Measurements from ENCODE around the gene CLDND1. TPM values are rescaled to one million over a fixed set of nuclear protein-coding genes. Genes with fewer than 3 reads are reported as not detected.

The CLDND1 gene
- total RNA-seq, 2 donors from 2014 or later: 284 to 361 TPM

DNA sequence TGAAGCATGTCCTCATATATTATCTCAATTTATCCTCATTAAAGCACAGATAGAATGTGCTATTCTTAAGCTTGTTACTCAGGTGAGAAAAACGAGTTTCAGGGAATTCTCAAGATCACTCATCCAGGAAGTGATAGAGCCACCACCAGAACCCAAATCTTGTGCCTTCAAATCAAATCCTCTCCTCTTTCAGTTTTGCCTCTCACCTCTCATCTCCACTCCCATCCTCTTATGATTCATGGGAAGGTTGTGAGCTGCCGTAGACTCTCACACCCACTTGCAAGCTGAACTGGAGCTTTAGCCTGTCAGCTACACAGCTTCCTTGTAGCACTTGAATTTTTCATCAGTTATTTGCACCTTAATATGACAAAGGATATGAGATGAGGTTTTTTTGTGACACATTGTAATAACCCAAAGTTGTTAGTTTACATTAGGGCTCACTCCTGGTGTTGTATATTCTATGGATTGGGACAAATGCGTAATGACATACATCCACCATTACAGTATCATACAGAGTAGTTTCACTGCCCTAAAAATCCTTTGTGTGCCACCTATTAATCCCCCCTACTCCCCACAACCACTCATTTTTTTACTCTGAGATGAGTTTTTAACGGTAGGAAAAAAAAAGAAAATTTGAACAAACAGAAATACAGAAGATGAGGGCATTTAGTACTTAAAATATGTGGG, 34.8 kb upstream of the CLDND1 start:
- H3K27ac Mint-ChIP-seq: peak overlapping the region; percentile 100
- peak; percentile 69 to 70 for ATAC-seq (replicated peaks in 1 of 2)
- H3K4me3 Mint-ChIP-seq: peak overlapping the region; percentile 83 to 92
- H3K36me3 Mint-ChIP-seq (ENCODE audit: insufficient read depth in 2 of 2): peaks cover 5 to 21% of the 10 kb centered on the region in 2 donors
- DNase-seq: peak; percentile 63 to 76
- H3K4me1 Mint-ChIP-seq (ENCODE audit: low read depth): peaks cover 92% of the 10 kb centered on the region
- H3K27me3 Mint-ChIP-seq (ENCODE audit: low read depth): no peaks in the 10 kb centered on the region
- H3K9me3 Mint-ChIP-seq: no peaks in the 10 kb centered on the region

DNA sequence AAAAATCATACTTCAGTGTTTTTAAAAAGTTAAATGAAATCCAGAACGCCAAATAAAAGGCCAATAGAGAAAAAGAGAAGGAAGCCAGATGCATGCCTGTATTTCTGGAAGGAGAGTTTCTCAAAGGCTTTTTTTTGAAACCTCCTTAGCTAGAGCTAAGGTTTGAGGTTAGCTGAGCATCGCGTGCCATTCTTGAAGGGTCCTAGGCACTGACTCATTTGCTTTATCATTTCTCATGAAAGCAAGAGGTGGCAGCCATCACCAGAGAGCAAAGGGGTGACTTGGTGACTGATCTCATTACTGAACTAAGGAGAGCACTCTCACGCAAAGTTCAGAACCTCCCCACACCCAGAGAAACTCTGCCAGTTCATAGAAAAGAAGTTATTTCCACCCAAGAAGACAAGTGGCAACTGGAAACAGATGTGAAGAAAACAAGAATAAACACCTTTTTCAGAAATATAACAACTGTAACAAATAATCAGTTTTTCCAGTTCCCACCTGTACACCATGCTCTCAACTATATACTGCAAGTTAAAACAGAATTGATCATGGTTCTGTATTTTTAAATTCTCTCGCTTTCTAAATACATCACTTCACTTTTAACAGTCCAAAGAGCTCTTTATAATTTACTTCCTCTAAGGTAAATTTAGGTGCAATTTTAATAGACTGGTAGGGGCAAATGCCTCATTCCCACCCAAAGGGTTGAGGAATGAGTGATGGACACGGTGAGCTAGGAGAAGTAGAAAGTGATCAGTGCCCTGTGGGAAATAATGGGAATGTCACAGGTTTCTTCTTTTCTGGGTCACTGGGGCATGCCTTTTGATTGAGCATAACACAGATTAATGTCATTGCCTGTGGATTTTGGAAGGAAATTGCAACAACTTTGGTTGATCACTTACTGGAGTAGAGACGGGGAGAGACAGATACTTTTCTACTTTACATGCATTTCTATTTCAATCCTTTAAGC, 33.7 kb upstream of the CLDND1 start:
- H3K9me3 Mint-ChIP-seq: no peaks in the 10 kb centered on the region
- peak overlapping the region; percentile 100 for H3K27ac Mint-ChIP-seq
- no peaks in the 10 kb centered on the region for H3K27me3 Mint-ChIP-seq (ENCODE audit: low read depth)
- ATAC-seq (replicated peaks in 1 of 2) (peak; percentile 80 to 83), DNase-seq (peak; percentile 79 to 88)
- peaks cover 94% of the 10 kb centered on the region for H3K4me1 Mint-ChIP-seq (ENCODE audit: low read depth)
- peak overlapping the region; percentile 83 to 92 for H3K4me3 Mint-ChIP-seq
- peaks cover 5 to 30% of the 10 kb centered on the region in 2 donors for H3K36me3 Mint-ChIP-seq (ENCODE audit: insufficient read depth in 2 of 2)

DNA sequence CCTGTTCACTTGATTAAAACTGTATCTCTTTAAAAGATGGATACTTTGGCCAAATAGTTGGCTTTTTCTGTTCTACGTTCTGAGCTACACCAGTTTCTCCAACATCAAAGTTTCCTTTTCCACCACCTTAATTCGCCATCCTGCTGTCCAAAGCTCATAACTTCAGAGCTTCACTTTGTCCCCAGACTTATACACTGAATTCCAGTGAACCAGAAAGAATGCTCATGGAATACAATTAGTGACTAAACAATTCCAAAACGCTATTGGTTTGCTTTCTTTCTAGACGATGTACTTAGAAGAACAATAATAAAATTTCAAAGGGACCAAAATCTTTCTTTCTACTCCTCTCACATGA, 32.3 kb upstream of the CLDND1 start:
- no peaks in the 10 kb centered on the region for H3K27me3 Mint-ChIP-seq (ENCODE audit: low read depth)
- H3K36me3 Mint-ChIP-seq (ENCODE audit: insufficient read depth in 2 of 2): peaks cover 10 to 33% of the 10 kb centered on the region in 2 donors
- H3K9me3 Mint-ChIP-seq: peaks cover 0 to 4% of the 10 kb centered on the region in 2 donors
- DNase-seq: no peak
- H3K27ac Mint-ChIP-seq: peak overlapping the region; percentile 100
- H3K4me1 Mint-ChIP-seq (ENCODE audit: low read depth): peaks cover 92% of the 10 kb centered on the region
- no peak for ATAC-seq (replicated peaks in 1 of 2)
- peak overlapping the region; percentile 83 to 92 for H3K4me3 Mint-ChIP-seq

DNA sequence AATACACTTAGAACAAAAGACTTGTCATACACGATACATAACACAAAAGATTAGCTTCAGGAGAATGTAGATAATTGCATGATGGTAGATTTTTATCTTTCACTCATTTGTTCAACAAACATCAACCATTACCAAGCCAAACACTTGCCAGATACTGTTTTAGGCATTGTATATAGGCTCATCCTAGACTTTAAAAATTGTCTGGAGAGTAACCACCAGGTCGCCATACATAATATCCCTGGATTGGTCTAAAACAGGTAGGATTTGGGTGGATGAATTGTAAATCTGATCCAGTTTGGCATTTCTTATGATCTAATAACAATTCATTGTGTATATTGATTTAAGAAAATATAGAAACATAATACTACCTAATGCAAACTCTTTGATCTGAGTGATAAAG, 31.9 kb upstream of the CLDND1 start:
- Mint-ChIP-seq H3K9me3 (peaks cover 0 to 4% of the 10 kb centered on the region in 2 donors), H3K4me1 (ENCODE audit: low read depth) (peaks cover 94% of the 10 kb centered on the region), H3K36me3 (ENCODE audit: insufficient read depth in 2 of 2) (peaks cover 10 to 32% of the 10 kb centered on the region in 2 donors), H3K27me3 (ENCODE audit: low read depth) (no peaks in the 10 kb centered on the region), H3K4me3 (peak overlapping the region; percentile 83 to 92), H3K27ac (peak overlapping the region; percentile 100)
- no peak for ATAC-seq (replicated peaks in 1 of 2)
- no peak for DNase-seq

DNA sequence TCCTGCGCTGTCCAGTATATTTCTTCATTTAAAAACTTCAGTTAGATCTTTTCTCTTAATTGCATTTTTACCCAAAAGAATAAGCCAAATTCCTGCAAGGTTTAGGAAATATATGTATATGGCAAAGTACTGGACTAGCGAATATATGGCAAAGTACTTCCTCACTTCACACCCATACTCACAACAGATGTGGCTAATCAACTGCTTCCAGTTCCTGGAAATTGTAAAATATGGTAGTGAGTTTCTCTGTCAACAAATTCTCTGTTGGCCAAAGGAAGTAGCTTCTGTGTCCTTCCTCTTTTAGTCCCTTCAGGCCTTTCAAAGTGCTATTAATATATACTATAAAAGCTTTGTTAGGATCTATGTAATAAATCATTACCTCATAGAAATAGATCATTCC, 31.1 kb upstream of the CLDND1 start:
- DNase-seq: no peak
- peak overlapping the region; percentile 100 for H3K27ac Mint-ChIP-seq
- H3K36me3 Mint-ChIP-seq (ENCODE audit: insufficient read depth in 2 of 2): peaks cover 8 to 25% of the 10 kb centered on the region in 2 donors
- no peak for ATAC-seq (replicated peaks in 1 of 2)
- no peaks in the 10 kb centered on the region for H3K27me3 Mint-ChIP-seq (ENCODE audit: low read depth)
- peaks cover 0 to 4% of the 10 kb centered on the region in 2 donors for H3K9me3 Mint-ChIP-seq
- H3K4me1 Mint-ChIP-seq (ENCODE audit: low read depth): peaks cover 92% of the 10 kb centered on the region
- peak overlapping the region; percentile 83 to 92 for H3K4me3 Mint-ChIP-seq

DNA sequence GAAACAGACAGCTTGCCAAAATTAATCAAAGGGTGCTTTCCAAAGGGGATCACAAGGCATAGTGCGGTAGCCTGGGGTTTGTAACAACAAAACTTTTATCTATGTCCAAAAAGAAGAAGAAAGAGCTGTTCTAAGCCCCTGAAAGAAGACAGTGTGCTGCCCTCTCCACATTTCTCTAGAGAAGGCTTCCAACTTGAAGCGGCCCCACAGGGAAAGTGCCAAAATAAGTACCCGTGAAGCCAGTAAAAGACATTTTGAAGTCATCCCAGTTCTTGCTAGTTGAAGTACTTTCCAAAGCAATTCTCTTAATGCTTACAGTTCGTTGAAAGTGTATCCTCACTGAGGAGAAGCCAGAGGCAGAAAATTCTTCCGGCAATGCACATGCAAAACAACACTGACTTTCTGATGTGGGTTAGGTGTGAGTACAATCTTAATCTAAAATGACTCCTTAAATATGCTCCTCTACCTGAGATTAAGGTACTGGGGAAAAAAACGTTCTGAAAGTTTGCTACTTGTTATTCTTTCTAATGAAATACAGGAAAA, 30.4 kb upstream of the CLDND1 start:
- peaks cover 91% of the 10 kb centered on the region for H3K4me1 Mint-ChIP-seq (ENCODE audit: low read depth)
- peak overlapping the region; percentile 83 to 92 for H3K4me3 Mint-ChIP-seq
- peak overlapping the region; percentile 100 for H3K27ac Mint-ChIP-seq
- DNase-seq (no peak), ATAC-seq (replicated peaks in 1 of 2) (no peak)
- H3K9me3 Mint-ChIP-seq: peaks cover 0 to 4% of the 10 kb centered on the region in 2 donors
- peaks cover 6 to 25% of the 10 kb centered on the region in 2 donors for H3K36me3 Mint-ChIP-seq (ENCODE audit: insufficient read depth in 2 of 2)
- no peaks in the 10 kb centered on the region for H3K27me3 Mint-ChIP-seq (ENCODE audit: low read depth)

DNA sequence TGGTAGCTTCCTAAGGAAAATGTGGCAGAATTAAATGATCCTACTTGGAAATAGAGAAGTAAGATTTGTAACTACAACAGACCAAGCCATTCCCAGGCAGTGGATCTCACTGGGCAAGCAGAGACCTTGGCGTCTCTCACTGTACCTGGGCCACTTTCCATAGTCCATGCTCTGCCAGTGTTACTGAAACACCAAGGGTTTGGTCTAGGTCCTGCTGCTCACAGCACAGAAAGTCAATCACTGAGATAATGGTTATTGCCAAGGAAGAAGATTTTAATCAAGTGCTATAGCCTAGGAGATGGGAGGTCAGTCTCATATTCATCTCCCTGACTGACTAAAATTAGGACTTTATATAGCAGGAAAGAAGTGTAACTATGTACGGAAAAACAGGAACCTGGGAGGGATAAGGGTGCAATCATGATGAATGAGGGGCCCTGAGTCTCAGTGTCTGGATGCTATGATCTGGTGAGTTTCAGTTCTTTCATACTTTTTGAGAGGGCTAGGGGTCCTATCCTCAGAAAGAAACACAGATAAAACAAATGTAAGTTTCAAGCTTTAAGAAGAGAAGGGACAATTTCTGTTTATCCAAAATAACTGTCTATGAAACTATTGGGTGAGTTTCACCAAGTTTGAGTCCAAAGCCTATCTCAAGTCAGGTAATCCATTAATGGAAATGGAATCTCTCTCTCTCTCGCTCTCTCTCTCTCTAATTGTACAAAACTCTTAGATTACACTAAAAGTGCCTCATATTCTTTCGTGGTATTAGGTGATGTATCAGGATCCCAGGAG, 29.7 kb upstream of the CLDND1 start:
- H3K27me3 Mint-ChIP-seq (ENCODE audit: low read depth): no peaks in the 10 kb centered on the region
- ATAC-seq (replicated peaks in 1 of 2): no peak
- peak overlapping the region; percentile 83 to 92 for H3K4me3 Mint-ChIP-seq
- peak overlapping the region; percentile 100 for H3K27ac Mint-ChIP-seq
- no peak for DNase-seq
- H3K4me1 Mint-ChIP-seq (ENCODE audit: low read depth): peaks cover 85% of the 10 kb centered on the region
- peaks cover 0 to 4% of the 10 kb centered on the region in 2 donors for H3K9me3 Mint-ChIP-seq
- H3K36me3 Mint-ChIP-seq (ENCODE audit: insufficient read depth in 2 of 2): peaks cover 6 to 25% of the 10 kb centered on the region in 2 donors

DNA sequence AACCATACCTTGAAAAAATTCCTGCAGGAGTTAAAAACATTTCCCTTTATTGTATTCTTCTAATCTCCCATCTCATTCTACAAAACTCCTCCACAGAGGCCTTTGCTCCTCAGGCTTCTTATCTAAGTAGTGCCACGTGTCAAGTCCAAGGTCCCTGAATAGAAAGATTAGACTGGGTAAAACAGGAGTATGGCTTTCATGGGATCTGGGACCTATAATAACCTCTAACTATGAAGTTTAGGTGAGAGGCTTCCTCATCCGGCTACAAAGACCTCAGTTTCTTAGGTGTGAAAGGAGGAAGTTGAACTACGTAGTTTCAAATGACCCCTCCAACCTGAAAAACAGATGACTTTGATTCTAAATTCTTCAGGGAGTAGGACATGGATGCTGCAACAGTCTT, 29.1 kb upstream of the CLDND1 start:
- Mint-ChIP-seq H3K36me3 (ENCODE audit: insufficient read depth in 2 of 2) (peaks cover 6 to 25% of the 10 kb centered on the region in 2 donors), H3K4me3 (peak overlapping the region; percentile 83 to 92)
- no peak for DNase-seq

DNA sequence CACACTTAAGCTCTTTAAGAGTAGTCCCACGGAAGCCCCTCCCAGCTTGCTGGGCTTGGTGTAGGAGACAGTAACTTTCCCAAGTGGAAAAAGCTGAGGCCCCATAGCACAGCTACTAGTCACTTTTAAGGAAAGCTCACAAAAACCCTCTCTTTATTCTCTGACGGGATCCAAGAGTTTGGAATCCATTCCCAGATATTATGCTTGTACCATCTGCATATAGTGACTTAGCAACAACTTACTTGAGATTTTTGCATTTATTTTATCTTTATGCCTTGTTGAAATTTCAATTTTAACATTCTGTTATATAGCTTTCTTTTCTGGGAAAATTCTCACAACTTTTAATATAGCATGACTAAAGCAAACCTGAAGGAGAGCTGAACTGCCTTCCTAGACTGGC, 28.5 kb upstream of the CLDND1 start:
- DNase-seq: no peak
- Mint-ChIP-seq H3K27ac (peak overlapping the region; percentile 100), H3K27me3 (ENCODE audit: low read depth) (no peaks in the 10 kb centered on the region), H3K4me3 (peak overlapping the region; percentile 39 to 92), H3K36me3 (ENCODE audit: insufficient read depth in 2 of 2) (peaks cover 6 to 25% of the 10 kb centered on the region in 2 donors), H3K9me3 (peaks cover 0 to 4% of the 10 kb centered on the region in 2 donors), H3K4me1 (ENCODE audit: low read depth) (peaks cover 76% of the 10 kb centered on the region)
- no peak for ATAC-seq (replicated peaks in 1 of 2)

More for the DNA sequence above, 29.1 kb upstream of the CLDND1 start:
- Mint-ChIP-seq H3K9me3 (peaks cover 0 to 4% of the 10 kb centered on the region in 2 donors), H3K27ac (peak overlapping the region; percentile 100), H3K4me1 (ENCODE audit: low read depth) (peaks cover 78% of the 10 kb centered on the region), H3K27me3 (ENCODE audit: low read depth) (no peaks in the 10 kb centered on the region)
- no peak for ATAC-seq (replicated peaks in 1 of 2)

DNA sequence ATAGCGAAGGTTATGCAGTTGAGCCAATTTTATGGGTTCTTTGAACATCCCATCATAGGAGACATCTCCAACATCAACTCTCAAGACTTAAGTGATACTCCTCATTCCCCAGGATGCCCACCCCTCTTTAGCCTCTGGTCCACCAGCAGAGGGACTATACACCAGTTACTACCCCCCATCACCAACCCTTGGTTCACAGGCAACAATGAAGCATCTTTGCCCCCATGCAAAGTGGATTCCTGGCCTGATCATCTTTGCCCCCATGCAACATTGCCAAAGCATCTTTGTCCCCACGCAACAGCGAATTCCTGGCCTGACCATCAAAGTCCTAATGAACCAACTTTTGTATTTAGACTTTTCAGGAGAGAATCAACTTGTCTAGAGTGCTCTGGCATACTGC, 28.1 kb upstream of the CLDND1 start:
- Mint-ChIP-seq H3K4me3 (peak overlapping the region; percentile 39 to 92), H3K9me3 (peaks cover 0 to 4% of the 10 kb centered on the region in 2 donors), H3K27ac (peak overlapping the region; percentile 100), H3K27me3 (ENCODE audit: low read depth) (no peaks in the 10 kb centered on the region), H3K36me3 (ENCODE audit: insufficient read depth in 2 of 2) (peaks cover 6 to 25% of the 10 kb centered on the region in 2 donors), H3K4me1 (ENCODE audit: low read depth) (peaks cover 76% of the 10 kb centered on the region)
- DNase-seq (no peak), ATAC-seq (replicated peaks in 1 of 2) (no peak)

DNA sequence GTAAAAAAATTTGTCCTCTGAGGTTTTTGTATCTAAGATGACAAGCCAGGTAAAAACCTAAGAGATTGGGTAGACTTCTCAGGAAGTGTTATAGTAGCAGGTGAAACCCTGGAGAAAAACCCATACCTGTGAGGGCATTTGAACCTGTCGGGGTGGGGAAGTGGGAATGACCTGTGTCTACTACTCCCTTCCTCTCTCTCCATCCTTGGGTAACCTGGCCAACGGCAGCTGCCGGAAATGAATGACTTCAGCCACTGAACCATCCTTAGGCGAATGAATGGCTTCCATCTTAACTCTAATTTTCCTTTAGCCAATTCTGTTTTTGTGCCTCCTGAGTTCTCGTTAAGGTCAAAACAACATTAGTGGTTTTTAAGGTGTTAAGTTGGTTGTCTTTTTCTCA, 25.8 kb upstream of the CLDND1 start:
- peak overlapping the region in 1 of 2 donors; percentile 45 for H3K4me3 Mint-ChIP-seq
- H3K4me1 Mint-ChIP-seq (ENCODE audit: low read depth): peaks cover 72% of the 10 kb centered on the region
- no peak for ATAC-seq (replicated peaks in 1 of 2)
- no peak for DNase-seq
- peaks cover 0 to 4% of the 10 kb centered on the region in 2 donors for H3K9me3 Mint-ChIP-seq
- peaks cover 6 to 16% of the 10 kb centered on the region in 2 donors for H3K36me3 Mint-ChIP-seq (ENCODE audit: insufficient read depth in 2 of 2)
- H3K27me3 Mint-ChIP-seq (ENCODE audit: low read depth): no peaks in the 10 kb centered on the region
- H3K27ac Mint-ChIP-seq: no peak overlapping the region

DNA sequence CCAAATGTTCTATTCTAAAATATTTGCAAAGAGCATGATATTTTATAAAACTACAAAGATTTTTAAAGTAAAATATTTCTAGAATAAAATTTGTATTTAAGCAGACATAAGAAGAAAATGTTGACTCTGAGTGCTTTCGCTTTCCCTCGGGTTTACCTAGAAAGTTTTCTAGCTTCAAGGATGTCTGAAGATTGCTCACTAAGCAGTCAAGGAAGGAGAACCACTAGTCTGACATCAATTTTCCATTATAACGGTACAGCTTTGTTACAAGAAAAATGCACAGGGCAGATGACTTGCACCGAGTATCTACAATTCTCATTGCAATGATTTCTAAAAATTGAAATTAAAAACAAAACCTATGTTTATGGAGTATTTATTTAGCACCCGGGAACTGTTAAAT, 23.2 kb upstream of the CLDND1 start:
- no peaks in the 10 kb centered on the region for H3K27me3 Mint-ChIP-seq (ENCODE audit: low read depth)
- H3K27ac Mint-ChIP-seq: peak overlapping the region; percentile 98
- peak; percentile 91 to 92 for ATAC-seq (replicated peaks in 1 of 2)
- H3K36me3 Mint-ChIP-seq (ENCODE audit: insufficient read depth in 2 of 2): peaks cover 8 to 10% of the 10 kb centered on the region in 2 donors
- DNase-seq: no peak
- H3K4me3 Mint-ChIP-seq: peak overlapping the region; percentile 57 to 88
- H3K9me3 Mint-ChIP-seq: peaks cover 0 to 3% of the 10 kb centered on the region in 2 donors
- H3K4me1 Mint-ChIP-seq (ENCODE audit: low read depth): peaks cover 70% of the 10 kb centered on the region
